K562 (cell line): Measurements from ENCODE around the gene SCYL1. TPM values are rescaled to one million over a fixed set of nuclear protein-coding genes. Genes with fewer than 3 reads are reported as not detected.
A peak's percentile ranks its signal among the peaks of the same experiment; 100 is the strongest.

Experiments
- CREB1 ChIP-seq, 2 experiments: sonication (generic) in 1 of 2; formaldehyde crosslinking in 1 of 2; IDR thresholded peaks; 2 replicates each; pipeline versions ENCODE4 v1.6.1 to v1.8.0; 2012 to 2022; ENCODE audit warnings: inconsistent platforms in 1 of 2, mild to moderate bottlenecking in 1 of 2, missing genetic modification reagents in 1 of 2, moderate library complexity in 1 of 2
- FOXK2 ChIP-seq, 2 experiments: fragments of 450-650 bp; IDR thresholded peaks in 1 of 2; conservative IDR thresholded peaks in 1 of 2; 2 replicates each; pipeline ENCODE4 v1.6.1; 2016; ENCODE audit warnings: low read depth in 2 of 2, mild to moderate bottlenecking in 1 of 2
- GTF2B ChIP-seq: IDR thresholded peaks from 2 replicates; pipeline ENCODE4 v1.6.1; 2011; ENCODE audit not compliant: insufficient read length; ENCODE audit errors: extremely low read depth
- HDAC2 ChIP-seq: fragments of 450-650 bp; IDR thresholded peaks from 2 replicates; pipeline ENCODE4 v1.6.1; 2016; ENCODE audit warnings: mild to moderate bottlenecking
- HIVEP1 ChIP-seq: fragments of 250-450 bp; sonication (Bioruptor Pico); IDR thresholded peaks from 2 replicates; pipeline ENCODE4 v1.4.0; 2020; ENCODE audit warnings: mild to moderate bottlenecking
- LEF1 ChIP-seq: fragments of 450-650 bp; IDR thresholded peaks from 2 replicates; pipeline ENCODE4 v1.6.1; 2016; ENCODE audit warnings: mild to moderate bottlenecking
- MEIS2 ChIP-seq: fragments of 450-650 bp; IDR thresholded peaks from 2 replicates; pipeline ENCODE4 v1.6.1; 2014; ENCODE audit warnings: mild to moderate bottlenecking; ENCODE audit not compliant: partially characterized antibody
- MTA2 ChIP-seq: fragments of 450-650 bp; IDR thresholded peaks from 2 replicates; pipeline ENCODE4 v1.6.1; 2016; ENCODE audit warnings: low read depth
- PHF8 ChIP-seq: fragments of 200-600 bp; sonication (generic); IDR thresholded peaks from 2 replicates; pipeline ENCODE4 v1.6.1; 2012; ENCODE audit warnings: mixed run types, mild to moderate bottlenecking, inconsistent platforms, low read length, moderate library complexity, borderline replicate concordance
- SRSF1 ChIP-seq: fragments of 200-400 bp; formaldehyde crosslinking; IDR thresholded peaks from 2 replicates; pipeline ENCODE4 v1.6.1; 2017; ENCODE audit warnings: mild to moderate bottlenecking, low read depth, low read length, moderate library complexity
- STAG1 ChIP-seq: sonication (generic); formaldehyde crosslinking; IDR thresholded peaks from 2 replicates; pipeline ENCODE4 v1.5.0; 2020; ENCODE audit warnings: missing genetic modification reagents, borderline replicate concordance
- ZBTB43 ChIP-seq: sonication (generic); formaldehyde crosslinking; IDR thresholded peaks from 2 replicates; pipeline ENCODE4 v1.8.0; 2023; ENCODE audit warnings: mild to moderate bottlenecking, missing genetic modification reagents
- ZFP91 ChIP-seq: sonication (generic); formaldehyde crosslinking; IDR thresholded peaks from 2 replicates; pipeline ENCODE4 v1.8.0; 2022; ENCODE audit warnings: mild to moderate bottlenecking, missing genetic modification reagents
- polyA plus RNA-seq, 8 experiments: library from polyadenylated mRNA; depleted of rRNA in 4 of 8; stranded (reverse) in 5 of 8; unstranded in 3 of 8; fragments of >200 nt; fragmentation: Nextera tagmentation in 2 of 8; fragmentation: Illumina TruSeq in 1 of 8; extraction: Ambion mirVana in 2 of 8; extraction: Trizol in 1 of 8; gene quantifications; 2 replicates each; pipeline versions ENCODE4 v1.2.1 to v1.2.3, GENCODE V29; 2011 to 2014; ENCODE audit warnings: inconsistent platforms in 1 of 8, missing spikeins in 1 of 8
- total RNA-seq, 7 experiments: library from RNA; depleted of rRNA in 6 of 7; stranded (reverse); fragments of >200 nt in 6 of 7; fragmentation: Illumina TruSeq in 2 of 7; extraction: Trizol in 2 of 7; gene quantifications; 2 replicates each; pipeline versions ENCODE4 v1.2.1 to v1.2.3, GENCODE V29; 2011 to 2021; ENCODE audit warnings: low replicate concordance in 1 of 7
- TF ChIP-seq, protein P1 (sequence below): sonication (generic); formaldehyde crosslinking; IDR thresholded peaks from 2 replicates; pipeline ENCODE4 v1.8.0; 2022; ENCODE audit warnings: missing genetic modification reagents, mild to moderate bottlenecking, borderline replicate concordance
- TF ChIP-seq, protein P2 (sequence below): fragments of 250-450 bp; sonication (Bioruptor Pico); IDR thresholded peaks from 2 replicates; pipeline ENCODE4 v1.4.0; 2020

The SCYL1 gene
- total and polyA plus RNA-seq, 9 of the 15 experiments (the other 6 are each of a cell fraction or from before 2014, with no cell fraction given), result 1.9 to 145 (median 57.6) TPM

- TF ChIP-seq ZFP91 (CRISPR knock-in tag), result no peak
- no peak for TF ChIP-seq HDAC2
- TF ChIP-seq, protein P1, sequence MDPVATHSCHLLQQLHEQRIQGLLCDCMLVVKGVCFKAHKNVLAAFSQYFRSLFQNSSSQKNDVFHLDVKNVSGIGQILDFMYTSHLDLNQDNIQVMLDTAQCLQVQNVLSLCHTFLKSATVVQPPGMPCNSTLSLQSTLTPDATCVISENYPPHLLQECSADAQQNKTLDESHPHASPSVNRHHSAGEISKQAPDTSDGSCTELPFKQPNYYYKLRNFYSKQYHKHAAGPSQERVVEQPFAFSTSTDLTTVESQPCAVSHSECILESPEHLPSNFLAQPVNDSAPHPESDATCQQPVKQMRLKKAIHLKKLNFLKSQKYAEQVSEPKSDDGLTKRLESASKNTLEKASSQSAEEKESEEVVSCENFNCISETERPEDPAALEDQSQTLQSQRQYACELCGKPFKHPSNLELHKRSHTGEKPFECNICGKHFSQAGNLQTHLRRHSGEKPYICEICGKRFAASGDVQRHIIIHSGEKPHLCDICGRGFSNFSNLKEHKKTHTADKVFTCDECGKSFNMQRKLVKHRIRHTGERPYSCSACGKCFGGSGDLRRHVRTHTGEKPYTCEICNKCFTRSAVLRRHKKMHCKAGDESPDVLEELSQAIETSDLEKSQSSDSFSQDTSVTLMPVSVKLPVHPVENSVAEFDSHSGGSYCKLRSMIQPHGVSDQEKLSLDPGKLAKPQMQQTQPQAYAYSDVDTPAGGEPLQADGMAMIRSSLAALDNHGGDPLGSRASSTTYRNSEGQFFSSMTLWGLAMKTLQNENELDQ (CRISPR knock-in tag), result peak; percentile 13; the same call in 1 of the 2 replicates
- peak; percentile 13 to 88 for TF ChIP-seq FOXK2 (conservative IDR thresholded peaks at IDR 0.05 in 1 of 2, IDR thresholded peaks at IDR 0.05 in 1 of 2; ENCODE audit: low read depth in 2 of 2)
- TF ChIP-seq LEF1, result no peak; the same call in 1 of the 2 replicates
- TF ChIP-seq STAG1 (CRISPR knock-in tag), result no peak
- no peak for TF ChIP-seq SRSF1
- TF ChIP-seq PHF8, result no peak
- TF ChIP-seq GTF2B, result no peak
- TF ChIP-seq MTA2, result no peak
- TF ChIP-seq, protein P2, sequence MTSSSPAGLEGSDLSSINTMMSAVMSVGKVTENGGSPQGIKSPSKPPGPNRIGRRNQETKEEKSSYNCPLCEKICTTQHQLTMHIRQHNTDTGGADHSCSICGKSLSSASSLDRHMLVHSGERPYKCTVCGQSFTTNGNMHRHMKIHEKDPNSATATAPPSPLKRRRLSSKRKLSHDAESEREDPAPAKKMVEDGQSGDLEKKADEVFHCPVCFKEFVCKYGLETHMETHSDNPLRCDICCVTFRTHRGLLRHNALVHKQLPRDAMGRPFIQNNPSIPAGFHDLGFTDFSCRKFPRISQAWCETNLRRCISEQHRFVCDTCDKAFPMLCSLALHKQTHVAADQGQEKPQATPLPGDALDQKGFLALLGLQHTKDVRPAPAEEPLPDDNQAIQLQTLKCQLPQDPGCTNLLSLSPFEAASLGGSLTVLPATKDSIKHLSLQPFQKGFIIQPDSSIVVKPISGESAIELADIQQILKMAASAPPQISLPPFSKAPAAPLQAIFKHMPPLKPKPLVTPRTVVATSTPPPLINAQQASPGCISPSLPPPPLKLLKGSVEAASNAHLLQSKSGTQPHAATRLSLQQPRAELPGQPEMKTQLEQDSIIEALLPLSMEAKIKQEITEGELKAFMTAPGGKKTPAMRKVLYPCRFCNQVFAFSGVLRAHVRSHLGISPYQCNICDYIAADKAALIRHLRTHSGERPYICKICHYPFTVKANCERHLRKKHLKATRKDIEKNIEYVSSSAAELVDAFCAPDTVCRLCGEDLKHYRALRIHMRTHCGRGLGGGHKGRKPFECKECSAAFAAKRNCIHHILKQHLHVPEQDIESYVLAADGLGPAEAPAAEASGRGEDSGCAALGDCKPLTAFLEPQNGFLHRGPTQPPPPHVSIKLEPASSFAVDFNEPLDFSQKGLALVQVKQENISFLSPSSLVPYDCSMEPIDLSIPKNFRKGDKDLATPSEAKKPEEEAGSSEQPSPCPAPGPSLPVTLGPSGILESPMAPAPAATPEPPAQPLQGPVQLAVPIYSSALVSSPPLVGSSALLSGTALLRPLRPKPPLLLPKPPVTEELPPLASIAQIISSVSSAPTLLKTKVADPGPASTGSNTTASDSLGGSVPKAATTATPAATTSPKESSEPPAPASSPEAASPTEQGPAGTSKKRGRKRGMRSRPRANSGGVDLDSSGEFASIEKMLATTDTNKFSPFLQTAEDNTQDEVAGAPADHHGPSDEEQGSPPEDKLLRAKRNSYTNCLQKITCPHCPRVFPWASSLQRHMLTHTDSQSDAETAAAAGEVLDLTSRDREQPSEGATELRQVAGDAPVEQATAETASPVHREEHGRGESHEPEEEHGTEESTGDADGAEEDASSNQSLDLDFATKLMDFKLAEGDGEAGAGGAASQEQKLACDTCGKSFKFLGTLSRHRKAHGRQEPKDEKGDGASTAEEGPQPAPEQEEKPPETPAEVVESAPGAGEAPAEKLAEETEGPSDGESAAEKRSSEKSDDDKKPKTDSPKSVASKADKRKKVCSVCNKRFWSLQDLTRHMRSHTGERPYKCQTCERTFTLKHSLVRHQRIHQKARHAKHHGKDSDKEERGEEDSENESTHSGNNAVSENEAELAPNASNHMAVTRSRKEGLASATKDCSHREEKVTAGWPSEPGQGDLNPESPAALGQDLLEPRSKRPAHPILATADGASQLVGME (CRISPR knock-in tag), result no peak
- no peak for TF ChIP-seq MEIS2
- TF ChIP-seq CREB1 (IDR thresholded peaks at IDR 0.05), result peak; percentile 65
- TF ChIP-seq CREB1 (CRISPR knock-in tag; IDR thresholded peaks at IDR 0.05), result peak; percentile 62; the same call in 1 of the 2 replicates
- TF ChIP-seq ZBTB43 (CRISPR knock-in tag), result peak; percentile 49
- TF ChIP-seq HIVEP1 (CRISPR knock-in tag), result peak; percentile 79
Observed at GRCh38 chr11:65506772-65507505, 17.9 kb upstream of the SCYL1 start (continued).
